ENCODE data around the gene NOL3. TPM values are rescaled to one million over a fixed set of nuclear protein-coding genes. Genes with fewer than 3 reads are reported as not detected.
A peak's percentile ranks its signal among the peaks of the same experiment; 100 is the strongest.

The NOL3 gene
- total RNA-seq, 1 experiment from 2014 or later, result 0.15 TPM

DNA sequence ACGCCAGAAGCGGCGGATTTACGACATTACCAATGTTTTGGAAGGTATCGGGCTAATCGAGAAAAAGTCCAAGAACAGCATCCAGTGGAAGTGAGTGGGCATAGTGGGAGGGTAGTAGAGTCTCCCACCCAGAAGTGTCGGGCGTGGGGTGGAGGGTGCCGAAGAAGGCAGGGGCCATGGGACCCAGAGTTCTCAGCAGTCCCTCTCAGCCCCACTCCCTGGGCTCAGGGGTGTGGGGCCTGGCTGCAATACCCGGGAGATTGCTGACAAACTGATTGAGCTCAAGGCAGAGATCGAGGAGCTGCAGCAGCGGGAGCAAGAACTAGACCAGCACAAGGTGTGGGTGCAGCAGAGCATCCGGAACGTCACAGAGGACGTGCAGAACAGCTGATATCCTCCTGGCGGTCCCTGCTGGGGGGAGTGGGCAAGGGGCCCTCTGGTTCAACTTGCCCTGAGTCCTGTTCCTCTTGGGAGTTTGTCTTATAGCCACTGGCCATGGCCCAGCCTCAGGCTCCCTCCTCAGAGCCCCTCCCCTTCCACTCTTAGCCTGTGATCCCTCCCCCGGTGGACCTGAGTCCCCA is 22.5 kb downstream of the NOL3 start:
- H3K27ac ChIP-seq (ENCODE audit: low read length), result peak overlapping the region; percentile 58; the same call in 1 of the 2 replicates
- peaks cover 16% of the 10 kb centered on the region for H3K4me1 ChIP-seq (ENCODE audit: low read length)
- H3K4me3 ChIP-seq (ENCODE audit: low read length), result peak overlapping the region; percentile 100
- no peaks in the 10 kb centered on the region for H3K9me3 ChIP-seq (ENCODE audit: low read length)
- no peaks in the 10 kb centered on the region for H3K9me2 ChIP-seq (replicated peaks; ENCODE audit: insufficient read depth, low read length)
- peaks cover 12% of the 10 kb centered on the region; the same call in 1 of the 2 replicates for H3K36me3 ChIP-seq (ENCODE audit: insufficient read depth, low read length)
- peak overlapping the region; percentile 100 for H3K9ac ChIP-seq (ENCODE audit: low read length)
- peaks cover 31% of the 10 kb centered on the region for H4K20me1 ChIP-seq (ENCODE audit: insufficient read depth, low read depth, low read length)
- peak; percentile 69 for DNase-seq
- H3K4me2 ChIP-seq (ENCODE audit: low read depth, low read length, poor library complexity, severe bottlenecking), result peak overlapping the region; percentile 99
- H2AFZ ChIP-seq (ENCODE audit: low read length), result no peak overlapping the region
- no peaks in the 10 kb centered on the region for H3K27me3 ChIP-seq (ENCODE audit: low read length)
- H3K79me2 ChIP-seq (ENCODE audit: low read length), result peaks cover 26% of the 10 kb centered on the region

DNA sequence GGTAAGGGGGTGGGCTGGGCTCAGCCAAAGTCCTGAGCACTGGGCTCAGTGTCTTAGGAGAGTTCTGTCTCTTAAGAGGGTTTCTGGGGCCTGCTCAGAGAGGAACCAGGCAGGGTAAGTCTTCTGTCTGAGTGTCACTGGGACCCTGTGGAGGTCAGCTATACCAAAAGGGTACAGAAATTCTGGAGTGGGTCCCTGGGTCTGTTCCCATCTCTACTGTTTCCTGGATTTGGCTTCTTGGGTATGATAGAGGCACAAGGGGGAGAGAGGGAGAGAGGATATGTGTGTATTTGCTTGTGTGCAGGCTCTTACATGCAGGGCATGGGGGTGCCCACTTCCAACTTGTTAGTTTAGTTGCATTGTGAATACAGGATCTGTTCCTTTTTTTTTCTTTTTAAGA is 23.2 kb downstream of the NOL3 start:
- no peak for DNase-seq
- Histone ChIP-seq H3K4me3 (ENCODE audit: low read length) (peak overlapping the region; percentile 100), H3K36me3 (ENCODE audit: insufficient read depth, low read length) (peaks cover 13% of the 10 kb centered on the region; the same call in 1 of the 2 replicates)

DNA sequence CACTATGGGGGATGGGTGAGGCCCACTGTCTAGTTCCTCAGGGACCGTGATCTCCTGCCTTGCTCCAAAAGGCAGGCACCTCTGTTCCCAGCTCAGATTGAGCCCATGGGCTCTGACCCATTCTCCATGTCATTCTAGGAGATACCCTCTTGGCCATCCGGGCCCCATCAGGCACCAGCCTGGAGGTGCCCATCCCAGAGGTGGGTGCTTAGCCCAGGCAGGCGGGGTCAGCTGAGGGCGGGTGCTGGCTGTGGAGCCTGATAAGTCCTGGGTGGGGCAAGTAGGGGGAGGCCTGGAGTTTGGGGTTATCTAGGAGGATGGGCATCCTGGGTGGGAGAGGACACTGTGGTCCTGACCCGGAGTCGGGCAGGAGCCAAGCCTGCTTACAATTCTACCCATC is 23.9 kb downstream of the NOL3 start:
- Histone ChIP-seq H3K36me3 (ENCODE audit: insufficient read depth, low read length) (peaks cover 15% of the 10 kb centered on the region), H3K27ac (ENCODE audit: low read length) (no peak overlapping the region), H3K9me3 (ENCODE audit: low read length) (no peaks in the 10 kb centered on the region), H2AFZ (ENCODE audit: low read length) (no peak overlapping the region), H3K9me2 (replicated peaks; ENCODE audit: insufficient read depth, low read length) (no peaks in the 10 kb centered on the region), H4K20me1 (ENCODE audit: insufficient read depth, low read depth, low read length) (peaks cover 34% of the 10 kb centered on the region), H3K4me3 (ENCODE audit: low read length) (no peak overlapping the region), H3K4me1 (ENCODE audit: low read length) (peaks cover 16% of the 10 kb centered on the region), H3K4me2 (ENCODE audit: low read depth, low read length, poor library complexity, severe bottlenecking) (peak overlapping the region; percentile 99), H3K27me3 (ENCODE audit: low read length) (no peaks in the 10 kb centered on the region), H3K9ac (ENCODE audit: low read length) (peak overlapping the region; percentile 100; the same call in 1 of the 2 replicates), H3K79me2 (ENCODE audit: low read length) (peaks cover 26% of the 10 kb centered on the region)
- DNase-seq, result no peak

More for the DNA sequence above, 23.2 kb downstream of the NOL3 start:
- Histone ChIP-seq H4K20me1 (ENCODE audit: insufficient read depth, low read depth, low read length) (peaks cover 34% of the 10 kb centered on the region), H3K27ac (ENCODE audit: low read length) (peak overlapping the region; percentile 5; the same call in 1 of the 2 replicates), H3K27me3 (ENCODE audit: low read length) (no peaks in the 10 kb centered on the region), H2AFZ (ENCODE audit: low read length) (no peak overlapping the region), H3K4me1 (ENCODE audit: low read length) (peaks cover 16% of the 10 kb centered on the region), H3K4me2 (ENCODE audit: low read depth, low read length, poor library complexity, severe bottlenecking) (peak overlapping the region; percentile 99), H3K79me2 (ENCODE audit: low read length) (peaks cover 26% of the 10 kb centered on the region), H3K9ac (ENCODE audit: low read length) (peak overlapping the region; percentile 100), H3K9me2 (replicated peaks; ENCODE audit: insufficient read depth, low read length) (no peaks in the 10 kb centered on the region), H3K9me3 (ENCODE audit: low read length) (no peaks in the 10 kb centered on the region)

DNA sequence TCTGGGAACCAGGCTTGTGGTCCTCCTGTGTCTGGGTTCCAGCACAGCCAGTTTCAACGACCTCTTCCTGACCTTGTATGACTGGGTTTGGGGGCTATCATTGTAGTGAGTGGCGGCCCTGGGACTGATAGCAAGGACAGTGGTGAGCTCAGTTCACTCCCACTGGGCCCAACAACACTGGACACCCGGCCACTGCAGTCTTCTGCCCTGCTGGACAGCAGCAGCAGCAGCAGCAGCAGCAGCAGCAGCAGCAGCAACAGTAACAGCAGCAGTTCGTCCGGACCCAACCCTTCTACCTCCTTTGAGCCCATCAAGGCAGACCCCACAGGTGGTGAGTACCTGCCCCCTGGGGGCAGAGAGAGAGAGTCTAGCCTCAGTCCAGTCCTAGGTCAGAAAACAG is 25.3 kb downstream of the NOL3 start:
- Histone ChIP-seq H3K9me2 (replicated peaks; ENCODE audit: insufficient read depth, low read length) (no peaks in the 10 kb centered on the region), H4K20me1 (ENCODE audit: insufficient read depth, low read depth, low read length) (peaks cover 34% of the 10 kb centered on the region), H3K9ac (ENCODE audit: low read length) (no peak overlapping the region), H2AFZ (ENCODE audit: low read length) (no peak overlapping the region), H3K27ac (ENCODE audit: low read length) (no peak overlapping the region), H3K4me3 (ENCODE audit: low read length) (no peak overlapping the region), H3K79me2 (ENCODE audit: low read length) (peaks cover 26% of the 10 kb centered on the region), H3K9me3 (ENCODE audit: low read length) (no peaks in the 10 kb centered on the region), H3K36me3 (ENCODE audit: insufficient read depth, low read length) (peaks cover 15% of the 10 kb centered on the region), H3K4me1 (ENCODE audit: low read length) (peaks cover 16% of the 10 kb centered on the region), H3K4me2 (ENCODE audit: low read depth, low read length, poor library complexity, severe bottlenecking) (no peak overlapping the region), H3K27me3 (ENCODE audit: low read length) (no peaks in the 10 kb centered on the region)
- DNase-seq, result no peak

DNA sequence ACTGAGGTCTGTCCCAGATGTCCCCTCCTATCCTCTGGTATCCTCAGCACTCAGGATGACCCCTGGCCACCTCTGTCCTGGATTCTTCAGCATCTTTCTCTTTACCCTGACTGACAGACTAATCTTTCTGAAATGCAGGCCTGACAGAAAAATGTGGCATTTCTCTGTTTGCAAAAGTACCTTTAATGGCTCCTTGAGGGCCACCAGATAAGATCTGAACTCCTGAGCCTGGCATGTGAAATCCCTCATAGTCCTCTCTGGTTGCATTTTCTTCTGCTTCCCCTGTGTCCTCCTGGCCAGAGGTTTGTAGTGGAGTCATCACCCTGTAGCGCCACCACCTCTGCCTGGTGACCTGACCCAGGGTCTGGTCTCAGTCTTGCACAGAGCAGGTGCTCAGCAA is 26.5 kb downstream of the NOL3 start:
- no peak overlapping the region for H3K9ac ChIP-seq (ENCODE audit: low read length)
- peaks cover 17% of the 10 kb centered on the region for H3K36me3 ChIP-seq (ENCODE audit: insufficient read depth, low read length)
- DNase-seq, result no peak
- H2AFZ ChIP-seq (ENCODE audit: low read length), result no peak overlapping the region
- H3K79me2 ChIP-seq (ENCODE audit: low read length), result peaks cover 26% of the 10 kb centered on the region
- no peak overlapping the region for H3K4me2 ChIP-seq (ENCODE audit: low read depth, low read length, poor library complexity, severe bottlenecking)
- no peak overlapping the region for H3K27ac ChIP-seq (ENCODE audit: low read length)
- no peaks in the 10 kb centered on the region for H3K27me3 ChIP-seq (ENCODE audit: low read length)
- H4K20me1 ChIP-seq (ENCODE audit: insufficient read depth, low read depth, low read length), result peaks cover 34% of the 10 kb centered on the region
- no peaks in the 10 kb centered on the region for H3K9me3 ChIP-seq (ENCODE audit: low read length)
- H3K4me1 ChIP-seq (ENCODE audit: low read length), result peaks cover 16% of the 10 kb centered on the region
- no peak overlapping the region for H3K4me3 ChIP-seq (ENCODE audit: low read length)
- no peaks in the 10 kb centered on the region for H3K9me2 ChIP-seq (replicated peaks; ENCODE audit: insufficient read depth, low read length)

DNA sequence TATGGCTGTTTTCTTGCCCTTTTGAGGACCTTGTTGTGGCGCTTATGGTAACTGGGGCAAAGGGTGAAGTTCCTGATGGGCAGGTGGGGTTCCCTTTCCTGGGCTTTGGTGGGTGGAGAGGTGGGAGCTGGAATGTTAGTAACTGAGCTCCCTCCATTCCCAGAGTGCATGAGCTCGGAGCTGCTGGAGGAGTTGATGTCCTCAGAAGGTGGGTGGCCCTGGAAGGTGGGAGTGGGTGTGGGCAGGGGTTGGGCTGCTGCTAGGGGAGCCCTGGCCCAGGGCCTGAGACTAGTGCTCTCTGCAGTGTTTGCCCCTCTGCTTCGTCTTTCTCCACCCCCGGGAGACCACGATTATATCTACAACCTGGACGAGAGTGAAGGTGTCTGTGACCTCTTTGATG is 27.4 kb downstream of the NOL3 start:
- Histone ChIP-seq H3K79me2 (ENCODE audit: low read length) (peaks cover 19% of the 10 kb centered on the region), H3K27ac (ENCODE audit: low read length) (no peak overlapping the region), H3K9ac (ENCODE audit: low read length) (no peak overlapping the region), H4K20me1 (ENCODE audit: insufficient read depth, low read depth, low read length) (peaks cover 28% of the 10 kb centered on the region), H3K4me3 (ENCODE audit: low read length) (no peak overlapping the region), H3K4me2 (ENCODE audit: low read depth, low read length, poor library complexity, severe bottlenecking) (no peak overlapping the region), H2AFZ (ENCODE audit: low read length) (no peak overlapping the region), H3K9me3 (ENCODE audit: low read length) (no peaks in the 10 kb centered on the region), H3K9me2 (replicated peaks; ENCODE audit: insufficient read depth, low read length) (no peaks in the 10 kb centered on the region), H3K27me3 (ENCODE audit: low read length) (no peaks in the 10 kb centered on the region), H3K4me1 (ENCODE audit: low read length) (peaks cover 16% of the 10 kb centered on the region), H3K36me3 (ENCODE audit: insufficient read depth, low read length) (peaks cover 17% of the 10 kb centered on the region)
- DNase-seq, result no peak

DNA sequence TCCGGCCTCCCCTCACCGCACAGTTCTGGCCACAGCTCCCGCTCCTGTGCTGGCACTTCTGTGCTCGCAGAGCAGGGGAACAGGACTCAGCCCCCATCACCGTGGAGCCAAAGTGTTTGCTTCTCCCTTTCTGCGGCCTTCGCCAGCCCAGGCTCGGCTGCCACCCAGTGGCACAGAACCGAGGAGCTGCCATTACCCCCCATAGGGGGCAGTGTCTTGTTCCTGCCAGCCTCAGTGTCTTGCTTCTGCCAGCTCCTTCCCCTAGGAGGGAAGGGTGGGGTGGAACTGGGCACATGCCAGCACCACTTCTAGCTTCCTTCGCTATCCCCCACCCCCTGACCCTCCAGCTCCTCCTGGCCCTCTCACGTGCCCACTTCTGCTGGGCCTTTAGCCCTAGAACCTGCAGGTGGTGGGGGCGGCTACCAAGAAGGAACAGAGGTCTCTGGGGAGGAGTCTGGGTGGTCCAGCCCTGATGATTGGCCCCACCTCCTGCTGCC is 27.9 kb downstream of the NOL3 start:
- Histone ChIP-seq H3K4me3 (ENCODE audit: low read length) (no peak overlapping the region), H2AFZ (ENCODE audit: low read length) (no peak overlapping the region), H3K27me3 (ENCODE audit: low read length) (no peaks in the 10 kb centered on the region), H3K9me2 (replicated peaks; ENCODE audit: insufficient read depth, low read length) (no peaks in the 10 kb centered on the region), H3K9ac (ENCODE audit: low read length) (no peak overlapping the region), H3K36me3 (ENCODE audit: insufficient read depth, low read length) (peaks cover 16% of the 10 kb centered on the region), H3K4me2 (ENCODE audit: low read depth, low read length, poor library complexity, severe bottlenecking) (no peak overlapping the region), H3K9me3 (ENCODE audit: low read length) (no peaks in the 10 kb centered on the region), H3K79me2 (ENCODE audit: low read length) (peaks cover 13% of the 10 kb centered on the region), H3K4me1 (ENCODE audit: low read length) (peaks cover 10% of the 10 kb centered on the region), H3K27ac (ENCODE audit: low read length) (no peak overlapping the region), H4K20me1 (ENCODE audit: insufficient read depth, low read depth, low read length) (peaks cover 22% of the 10 kb centered on the region)
- peak; percentile 82 for DNase-seq

DNA sequence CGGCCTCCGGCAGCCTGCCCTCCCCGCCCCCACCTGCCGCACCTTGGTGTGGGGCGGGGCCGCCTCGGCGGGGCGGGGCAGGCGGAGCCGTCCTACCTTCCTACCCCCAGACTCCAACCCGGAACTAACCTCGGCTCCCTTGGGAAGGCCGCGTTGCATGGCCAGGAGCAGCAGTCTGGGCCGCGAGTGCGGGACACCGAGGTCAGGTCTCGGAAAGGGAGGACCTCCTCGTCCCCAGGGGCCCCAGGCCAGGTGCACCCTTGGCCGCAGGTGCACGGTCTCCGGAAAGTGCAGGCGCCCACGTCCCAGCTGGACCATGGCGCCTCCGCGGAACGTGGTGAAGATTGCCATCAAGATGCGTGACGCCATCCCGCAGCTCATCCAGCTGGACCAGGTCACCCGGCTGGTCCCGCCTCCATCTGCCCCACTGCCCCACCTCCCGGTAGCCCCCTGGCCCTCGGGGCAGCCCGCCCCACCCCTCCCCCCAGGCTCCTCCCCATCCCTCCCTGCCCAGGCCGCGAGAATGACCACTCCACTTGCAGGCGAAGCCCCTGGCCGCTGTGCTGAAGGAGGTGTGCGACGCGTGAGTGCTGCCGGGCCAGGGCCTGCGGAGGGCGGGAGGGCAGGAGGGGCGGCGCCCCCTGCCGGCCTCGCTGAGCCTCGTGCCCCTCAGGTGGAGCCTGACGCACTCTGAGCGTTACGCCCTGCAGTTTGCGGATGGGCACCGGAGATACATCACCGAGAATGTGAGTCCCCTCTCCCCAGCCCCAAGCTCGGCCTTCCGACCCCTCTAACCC is 28.9 kb downstream of the NOL3 start, which contains the start of gene ELMO3:
Gene ELMO3, plus strand, starts transcription at position 121 of the 797 bp plus-strand sequence. Its CDS starts 196 bp downstream, at position 317.
- no peak for DNase-seq
- H3K9me2 ChIP-seq (replicated peaks; ENCODE audit: insufficient read depth, low read length), result no peaks in the 10 kb centered on the region
- H3K4me3 ChIP-seq (ENCODE audit: low read length), result no peak within 1 kb of the TSS
- H2AFZ ChIP-seq (ENCODE audit: low read length), result no peak within 1 kb of the TSS
- H3K4me1 ChIP-seq (ENCODE audit: low read length), result peaks cover under 1% of the 10 kb centered on the region; the same call in 1 of the 2 replicates
- peaks cover 4% of the 10 kb centered on the region for H3K79me2 ChIP-seq (ENCODE audit: low read length)
- H3K9me3 ChIP-seq (ENCODE audit: low read length), result no peaks in the 10 kb centered on the region
- H3K9ac ChIP-seq (ENCODE audit: low read length), result no peak within 1 kb of the TSS
- H3K27ac ChIP-seq (ENCODE audit: low read length), result no peak within 1 kb of the TSS
- H3K36me3 ChIP-seq (ENCODE audit: insufficient read depth, low read length), result peaks cover 8% of the 10 kb centered on the region; the same call in 1 of the 2 replicates
- peaks cover 13% of the 10 kb centered on the region for H4K20me1 ChIP-seq (ENCODE audit: insufficient read depth, low read depth, low read length)
- no peak within 1 kb of the TSS for H3K4me2 ChIP-seq (ENCODE audit: low read depth, low read length, poor library complexity, severe bottlenecking)
- H3K27me3 ChIP-seq (ENCODE audit: low read length), result no peaks in the 10 kb centered on the region
